ENCODE results near the gene ATAT1. TPM values are rescaled to one million over a fixed set of nuclear protein-coding genes. Genes with fewer than 3 reads are reported as not detected.

The ATAT1 gene
- total and polyA plus RNA-seq, 2 of the 13 experiments (the other 11 are each of a cell fraction or from before 2014, with no cell fraction given), result 9.2 to 23.6 TPM

GRCh38 chr6:30682143-30683117 lies 55.8 kb downstream of the ATAT1 start (continued):
- TF ChIP-seq ZNF605 (CRISPR knock-in tag; IDR thresholded peaks at IDR 0.05), result no peak
- TF ChIP-seq, protein P1, sequence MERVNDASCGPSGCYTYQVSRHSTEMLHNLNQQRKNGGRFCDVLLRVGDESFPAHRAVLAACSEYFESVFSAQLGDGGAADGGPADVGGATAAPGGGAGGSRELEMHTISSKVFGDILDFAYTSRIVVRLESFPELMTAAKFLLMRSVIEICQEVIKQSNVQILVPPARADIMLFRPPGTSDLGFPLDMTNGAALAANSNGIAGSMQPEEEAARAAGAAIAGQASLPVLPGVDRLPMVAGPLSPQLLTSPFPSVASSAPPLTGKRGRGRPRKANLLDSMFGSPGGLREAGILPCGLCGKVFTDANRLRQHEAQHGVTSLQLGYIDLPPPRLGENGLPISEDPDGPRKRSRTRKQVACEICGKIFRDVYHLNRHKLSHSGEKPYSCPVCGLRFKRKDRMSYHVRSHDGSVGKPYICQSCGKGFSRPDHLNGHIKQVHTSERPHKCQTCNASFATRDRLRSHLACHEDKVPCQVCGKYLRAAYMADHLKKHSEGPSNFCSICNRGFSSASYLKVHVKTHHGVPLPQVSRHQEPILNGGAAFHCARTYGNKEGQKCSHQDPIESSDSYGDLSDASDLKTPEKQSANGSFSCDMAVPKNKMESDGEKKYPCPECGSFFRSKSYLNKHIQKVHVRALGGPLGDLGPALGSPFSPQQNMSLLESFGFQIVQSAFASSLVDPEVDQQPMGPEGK (CRISPR knock-in tag; IDR thresholded peaks at IDR 0.05), result peak; percentile 49; the same call in 1 of the 2 replicates
- no peak for TF ChIP-seq ZNF709 (CRISPR knock-in tag; IDR thresholded peaks at IDR 0.05)
- peak; percentile 44; the same call in 1 of the 2 replicates for TF ChIP-seq PHF20 (CRISPR knock-in tag; IDR thresholded peaks at IDR 0.05)
- no peak for TF ChIP-seq ZFP90 (CRISPR knock-in tag; IDR thresholded peaks at IDR 0.05; ENCODE audit: borderline replicate concordance)
- TF ChIP-seq, protein P2, sequence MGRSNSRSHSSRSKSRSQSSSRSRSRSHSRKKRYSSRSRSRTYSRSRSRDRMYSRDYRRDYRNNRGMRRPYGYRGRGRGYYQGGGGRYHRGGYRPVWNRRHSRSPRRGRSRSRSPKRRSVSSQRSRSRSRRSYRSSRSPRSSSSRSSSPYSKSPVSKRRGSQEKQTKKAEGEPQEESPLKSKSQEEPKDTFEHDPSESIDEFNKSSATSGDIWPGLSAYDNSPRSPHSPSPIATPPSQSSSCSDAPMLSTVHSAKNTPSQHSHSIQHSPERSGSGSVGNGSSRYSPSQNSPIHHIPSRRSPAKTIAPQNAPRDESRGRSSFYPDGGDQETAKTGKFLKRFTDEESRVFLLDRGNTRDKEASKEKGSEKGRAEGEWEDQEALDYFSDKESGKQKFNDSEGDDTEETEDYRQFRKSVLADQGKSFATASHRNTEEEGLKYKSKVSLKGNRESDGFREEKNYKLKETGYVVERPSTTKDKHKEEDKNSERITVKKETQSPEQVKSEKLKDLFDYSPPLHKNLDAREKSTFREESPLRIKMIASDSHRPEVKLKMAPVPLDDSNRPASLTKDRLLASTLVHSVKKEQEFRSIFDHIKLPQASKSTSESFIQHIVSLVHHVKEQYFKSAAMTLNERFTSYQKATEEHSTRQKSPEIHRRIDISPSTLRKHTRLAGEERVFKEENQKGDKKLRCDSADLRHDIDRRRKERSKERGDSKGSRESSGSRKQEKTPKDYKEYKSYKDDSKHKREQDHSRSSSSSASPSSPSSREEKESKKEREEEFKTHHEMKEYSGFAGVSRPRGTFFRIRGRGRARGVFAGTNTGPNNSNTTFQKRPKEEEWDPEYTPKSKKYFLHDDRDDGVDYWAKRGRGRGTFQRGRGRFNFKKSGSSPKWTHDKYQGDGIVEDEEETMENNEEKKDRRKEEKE (IDR thresholded peaks at IDR 0.05), result no peak
- peak; percentile 44; the same call in 1 of the 2 replicates for TF ChIP-seq ZFX (CRISPR knock-in tag; IDR thresholded peaks at IDR 0.05; ENCODE audit: low read depth)
- TF ChIP-seq ELF1 (CRISPR knock-in tag; IDR thresholded peaks at IDR 0.05), result peak; percentile 14; the same call in 1 of the 2 replicates
- no peak for TF ChIP-seq CERS6 (CRISPR knock-in tag; IDR thresholded peaks at IDR 0.05)
- no peak for TF ChIP-seq PCBP2 (optimal IDR thresholded peaks at IDR 0.05; ENCODE audit: low read depth, low read length, poor library complexity, severe bottlenecking)
- TF ChIP-seq ZNF350 (CRISPR knock-in tag; IDR thresholded peaks at IDR 0.05; ENCODE audit: borderline replicate concordance, low read depth), result no peak
- 0 out of 4 replicates have a peak, but pooled peaks of 1 of the 2 experiments have one; percentile 2 for TF ChIP-seq POLR2A (IDR thresholded peaks at IDR 0.05; ENCODE audit: insufficient read depth in 1 of 2, low read depth in 2 of 2, low read length in 2 of 2)
- TF ChIP-seq U2AF1 (optimal IDR thresholded peaks at IDR 0.05; ENCODE audit: low read depth, low read length), result no peak
- TF ChIP-seq SRF (IDR thresholded peaks at IDR 0.05; ENCODE audit: low read depth, low read length), result 0 out of 2 replicates have a peak, but pooled peaks have one; percentile 47
- TF ChIP-seq GABPA (IDR thresholded peaks at IDR 0.05; ENCODE audit: low read depth, low read length), result peak; percentile 60
- peak; percentile 88 for TF ChIP-seq GABPA (CRISPR knock-in tag; IDR thresholded peaks at IDR 0.05; ENCODE audit: low read depth)
- TF ChIP-seq ZNF224 (CRISPR knock-in tag; IDR thresholded peaks at IDR 0.05), result no peak
- no peak for TF ChIP-seq CSRNP1 (CRISPR knock-in tag; IDR thresholded peaks at IDR 0.05)
- peak; percentile 56; the same call in 1 of the 2 replicates for TF ChIP-seq ETV5 (CRISPR knock-in tag; IDR thresholded peaks at IDR 0.05; ENCODE audit: borderline replicate concordance)
- no peak for TF ChIP-seq KDM1A (CRISPR knock-in tag; IDR thresholded peaks at IDR 0.05)
